ENCODE data around the gene PCDHB9.
"Not testable (repeated sequence)": the region's sequence is repeated elsewhere in the genome, so short reads cannot be mapped to it uniquely, and the experiment has no call there.

Gene PCDHB9

GRCh38 chr5:141189131-141189530 lies 2.2 kb downstream of the PCDHB9 start:
- not testable (repeated sequence) for DNase-seq

- DNase-seq: peak; percentile 38
Measured at GRCh38 chr5:141192110-141192725, 5.3 kb downstream of the PCDHB9 start, which contains the start of gene PCDHB10. PCDHB10 (plus strand) TSS chr5:141192353; CDS start chr5:141192553, 200 bp downstream.

- not testable (repeated sequence) for DNase-seq
Measured at GRCh38 chr5:141194332-141194731, 7.4 kb downstream of the PCDHB9 start.

DNA sequence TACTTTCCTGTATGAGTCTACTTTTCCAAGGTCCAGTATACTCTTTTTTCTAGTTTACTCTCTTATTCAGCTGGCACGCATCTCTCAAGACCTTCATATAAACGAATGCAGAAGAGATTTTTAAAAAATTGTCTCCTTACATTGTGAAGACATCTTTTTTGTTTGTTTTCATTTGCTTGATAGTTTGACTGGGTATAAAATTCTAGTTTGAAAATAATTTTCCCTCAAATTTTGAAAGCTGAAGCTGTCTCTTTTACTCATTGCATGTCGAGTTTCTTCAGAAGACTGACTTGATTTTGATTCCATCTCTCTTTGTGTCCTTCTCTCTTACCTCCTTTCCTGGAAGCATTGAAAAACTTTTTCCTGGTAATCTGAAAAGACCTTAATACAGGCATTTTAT lies 9.4 kb downstream of the PCDHB9 start:
- no peak for DNase-seq

DNA sequence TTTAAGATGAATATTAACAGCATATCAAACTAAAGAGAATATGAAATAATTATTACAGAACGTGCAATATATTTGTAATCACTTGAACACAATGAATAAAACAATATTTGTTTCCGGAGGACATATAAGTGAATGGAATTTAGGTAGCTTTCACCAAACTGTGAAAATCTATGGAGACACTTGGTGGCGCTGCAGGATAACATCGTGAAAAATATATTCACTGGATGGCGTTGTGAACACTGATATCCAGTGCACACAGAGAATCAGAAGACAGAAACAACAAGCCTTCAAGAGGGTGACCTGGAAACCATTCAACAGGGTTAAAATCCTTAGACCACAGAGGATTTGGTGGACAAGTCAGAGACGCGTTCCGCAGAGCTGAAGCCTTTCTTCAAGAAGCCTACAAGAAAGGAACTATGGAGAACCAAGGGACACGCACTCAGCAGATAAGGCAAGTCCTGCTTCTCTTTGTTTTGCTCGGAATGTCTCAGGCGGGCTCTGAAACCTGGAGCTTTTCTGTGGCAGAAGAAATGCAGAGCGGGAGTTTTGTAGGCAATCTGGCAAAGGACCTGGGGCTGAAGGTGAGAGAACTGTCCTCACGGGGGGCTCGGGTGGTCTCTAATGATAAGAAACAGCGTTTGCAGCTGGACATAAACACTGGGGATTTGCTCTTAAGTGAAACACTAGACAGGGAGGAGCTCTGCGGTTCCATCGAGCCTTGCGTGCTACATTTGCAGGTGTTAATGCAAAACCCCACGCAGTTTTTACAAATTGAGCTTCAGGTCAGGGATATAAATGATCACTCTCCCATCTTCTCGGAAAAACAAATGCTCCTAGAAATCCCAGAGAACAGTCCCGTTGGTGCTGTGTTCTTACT lies 12.6 kb downstream of the PCDHB9 start, which contains the start of gene PCDHB11:
Gene PCDHB11 (plus strand): TSS at position 269 of the 877 bp plus-strand sequence. CDS start 148 bp downstream, at position 417.
- peak; percentile 3 for DNase-seq

DNA sequence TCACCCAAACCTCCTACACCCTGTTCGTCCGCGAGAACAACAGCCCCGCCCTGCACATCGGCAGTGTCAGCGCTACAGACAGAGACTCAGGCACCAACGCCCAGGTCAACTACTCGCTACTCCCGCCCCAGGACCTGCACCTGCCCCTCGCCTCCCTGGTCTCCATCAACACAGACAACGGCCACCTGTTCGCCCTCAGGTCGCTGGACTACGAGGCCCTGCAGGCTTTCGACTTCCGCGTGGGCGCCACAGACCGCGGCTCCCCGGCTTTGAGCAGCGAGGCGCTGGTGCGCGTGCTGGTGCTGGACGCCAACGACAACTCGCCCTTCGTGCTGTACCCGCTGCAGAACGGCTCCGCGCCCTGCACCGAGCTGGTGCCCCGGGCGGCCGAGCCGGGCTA lies 14.2 kb downstream of the PCDHB9 start:
- DNase-seq: not testable (repeated sequence)

DNA sequence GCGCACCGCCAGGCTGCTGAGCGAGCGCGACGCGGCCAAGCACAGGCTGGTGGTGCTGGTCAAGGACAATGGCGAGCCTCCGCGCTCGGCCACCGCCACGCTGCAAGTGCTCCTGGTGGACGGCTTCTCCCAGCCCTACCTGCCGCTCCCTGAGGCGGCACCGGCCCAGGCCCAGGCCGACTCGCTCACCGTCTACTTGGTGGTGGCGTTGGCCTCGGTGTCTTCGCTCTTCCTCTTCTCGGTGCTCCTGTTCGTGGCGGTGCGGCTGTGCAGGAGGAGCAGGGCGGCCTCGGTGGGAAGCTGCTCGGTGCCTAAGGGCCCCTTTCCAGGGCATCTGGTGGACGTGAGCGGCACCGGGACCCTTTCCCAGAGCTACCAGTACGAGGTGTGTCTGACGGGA lies 14.7 kb downstream of the PCDHB9 start:
- DNase-seq: not testable (repeated sequence)

- peak; percentile 21 for DNase-seq
Measured at GRCh38 chr5:141208478-141208877, 21.5 kb downstream of the PCDHB9 start, which contains the start of gene PCDHB12. PCDHB12 (plus strand) TSS chr5:141208719; CDS start chr5:141208908, 189 bp downstream.

DNA sequence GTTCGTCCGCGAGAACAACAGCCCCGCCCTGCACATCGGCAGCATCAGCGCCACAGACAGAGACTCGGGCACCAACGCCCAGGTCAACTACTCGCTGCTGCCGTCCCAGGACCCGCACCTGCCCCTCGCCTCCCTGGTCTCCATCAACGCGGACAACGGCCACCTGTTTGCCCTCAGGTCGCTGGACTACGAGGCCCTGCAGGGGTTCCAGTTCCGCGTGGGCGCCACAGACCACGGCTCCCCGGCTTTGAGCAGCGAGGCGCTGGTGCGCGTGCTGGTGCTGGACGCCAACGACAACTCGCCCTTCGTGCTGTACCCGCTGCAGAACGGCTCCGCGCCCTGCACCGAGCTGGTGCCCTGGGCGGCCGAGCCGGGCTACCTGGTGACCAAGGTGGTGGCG lies 23.3 kb downstream of the PCDHB9 start:
- not testable (repeated sequence) for DNase-seq

DNA sequence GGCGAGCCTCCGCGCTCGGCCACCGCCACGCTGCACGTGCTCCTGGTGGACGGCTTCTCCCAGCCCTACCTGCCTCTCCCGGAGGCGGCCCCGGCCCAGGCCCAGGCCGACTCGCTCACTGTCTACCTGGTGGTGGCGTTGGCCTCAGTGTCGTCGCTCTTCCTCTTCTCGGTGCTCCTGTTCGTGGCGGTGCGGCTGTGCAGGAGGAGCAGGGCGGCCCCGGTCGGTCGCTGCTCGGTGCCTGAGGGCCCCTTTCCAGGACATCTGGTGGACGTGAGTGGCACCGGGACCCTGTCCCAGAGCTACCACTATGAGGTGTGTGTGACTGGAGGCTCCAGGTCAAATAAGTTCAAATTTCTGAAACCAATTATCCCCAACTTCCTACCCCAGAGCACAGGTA lies 23.9 kb downstream of the PCDHB9 start:
- not testable (repeated sequence) for DNase-seq

GRCh38 chr5:141213656-141214339 lies 26.8 kb downstream of the PCDHB9 start, which contains the start of gene PCDHB13:
PCDHB13 (plus strand) TSS chr5:141213919; CDS start chr5:141214124, 205 bp downstream.
- DNase-seq: peak; percentile 64

GRCh38 chr5:141214583-141214982 lies 27.6 kb downstream of the PCDHB9 start:
- DNase-seq: not testable (repeated sequence)

DNA sequence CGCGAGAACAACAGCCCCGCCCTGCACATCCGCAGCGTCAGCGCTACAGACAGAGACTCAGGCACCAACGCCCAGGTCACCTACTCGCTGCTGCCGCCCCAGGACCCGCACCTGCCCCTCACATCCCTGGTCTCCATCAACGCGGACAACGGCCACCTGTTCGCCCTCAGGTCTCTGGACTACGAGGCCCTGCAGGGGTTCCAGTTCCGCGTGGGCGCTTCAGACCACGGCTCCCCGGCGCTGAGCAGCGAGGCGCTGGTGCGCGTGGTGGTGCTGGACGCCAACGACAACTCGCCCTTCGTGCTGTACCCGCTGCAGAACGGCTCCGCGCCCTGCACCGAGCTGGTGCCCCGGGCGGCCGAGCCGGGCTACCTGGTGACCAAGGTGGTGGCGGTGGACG lies 28.5 kb downstream of the PCDHB9 start:
- DNase-seq: not testable (repeated sequence)

DNA sequence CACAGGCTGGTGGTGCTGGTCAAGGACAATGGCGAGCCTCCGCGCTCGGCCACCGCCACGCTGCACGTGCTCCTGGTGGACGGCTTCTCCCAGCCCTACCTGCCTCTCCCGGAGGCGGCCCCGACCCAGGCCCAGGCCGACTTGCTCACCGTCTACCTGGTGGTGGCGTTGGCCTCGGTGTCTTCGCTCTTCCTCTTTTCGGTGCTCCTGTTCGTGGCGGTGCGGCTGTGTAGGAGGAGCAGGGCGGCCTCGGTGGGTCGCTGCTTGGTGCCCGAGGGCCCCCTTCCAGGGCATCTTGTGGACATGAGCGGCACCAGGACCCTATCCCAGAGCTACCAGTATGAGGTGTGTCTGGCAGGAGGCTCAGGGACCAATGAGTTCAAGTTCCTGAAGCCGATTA lies 29.1 kb downstream of the PCDHB9 start:
- DNase-seq: not testable (repeated sequence)

DNA sequence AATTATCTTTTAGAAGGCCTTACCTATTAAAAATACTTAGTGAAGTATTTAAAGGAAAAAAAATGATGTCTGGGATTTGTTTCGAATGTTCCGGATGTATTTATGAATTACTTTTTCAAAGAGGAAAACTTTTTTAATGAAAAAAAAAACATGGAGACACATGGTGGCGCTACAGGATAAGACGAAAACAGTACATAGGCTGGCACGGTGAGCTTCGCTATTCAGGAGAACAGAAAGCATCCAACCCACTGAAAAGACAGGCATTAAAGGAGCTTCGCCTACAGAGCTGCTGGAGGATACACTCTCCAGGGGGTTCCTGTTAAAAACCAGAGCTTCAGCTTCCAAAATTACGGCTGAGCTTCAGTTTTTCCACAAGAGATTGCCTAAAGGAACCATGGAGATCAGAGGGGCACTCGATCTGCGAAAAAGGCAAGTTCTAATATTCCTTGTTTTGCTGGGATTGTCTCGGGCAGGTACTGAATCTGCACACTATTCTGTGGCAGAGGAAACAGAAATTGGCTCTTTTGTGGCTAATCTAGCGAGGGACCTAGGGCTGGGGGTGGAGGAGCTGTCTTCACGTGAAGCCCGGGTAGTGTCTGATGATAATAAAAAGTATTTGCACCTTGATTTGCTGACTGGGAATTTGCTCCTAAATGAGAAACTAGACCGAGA lies 36.3 kb downstream of the PCDHB9 start, which contains the start of gene PCDHB14:
Gene PCDHB14 (plus strand): TSS at position 232 of the 672 bp plus-strand sequence. CDS start 163 bp downstream, at position 395.
- DNase-seq: peak; percentile 60

DNA sequence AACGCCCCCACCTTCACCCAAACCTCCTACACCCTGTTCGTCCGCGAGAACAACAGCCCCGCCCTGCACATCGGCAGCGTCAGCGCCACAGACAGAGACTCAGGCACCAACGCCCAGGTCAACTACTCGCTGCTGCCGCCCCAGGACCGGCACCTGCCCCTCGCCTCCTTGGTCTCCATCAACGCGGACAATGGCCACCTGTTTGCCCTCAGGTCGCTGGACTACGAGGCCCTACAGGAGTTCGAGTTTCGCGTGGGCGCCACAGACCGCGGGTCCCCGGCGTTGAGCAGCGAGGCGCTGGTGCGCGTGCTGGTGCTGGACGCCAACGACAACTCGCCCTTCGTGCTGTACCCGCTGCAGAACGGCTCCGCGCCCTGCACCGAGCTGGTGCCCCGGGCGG lies 37.9 kb downstream of the PCDHB9 start:
- DNase-seq: not testable (repeated sequence)

- not testable (repeated sequence) for DNase-seq
Measured at GRCh38 chr5:141225421-141225820, 38.5 kb downstream of the PCDHB9 start.

DNA sequence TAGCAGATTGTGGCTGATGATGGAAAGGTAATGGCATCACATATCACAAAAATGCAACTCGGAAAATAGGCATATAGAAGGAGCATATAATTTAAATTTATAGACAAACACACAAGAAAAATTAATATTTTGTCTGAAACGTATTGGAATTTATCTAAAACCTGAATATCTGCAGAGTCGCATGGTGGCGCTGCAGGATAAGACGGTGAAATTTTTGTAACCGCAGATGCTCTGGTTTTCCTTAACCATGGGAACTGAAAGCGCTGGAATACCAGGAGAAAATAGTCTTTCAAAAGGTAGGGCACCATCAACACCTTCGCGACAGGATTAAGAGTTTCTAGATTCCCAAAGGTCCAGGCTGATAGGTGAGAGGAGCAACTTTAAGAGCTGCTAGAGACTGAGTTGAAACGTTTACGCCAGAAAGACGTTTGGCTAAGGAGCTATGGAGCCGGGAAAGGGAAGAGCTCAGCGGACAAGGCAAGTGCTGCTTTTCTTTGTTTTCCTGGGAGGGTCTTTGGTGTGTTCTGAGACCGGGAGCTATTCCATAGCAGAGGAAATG lies 47.2 kb downstream of the PCDHB9 start:
- peak; percentile 28 for DNase-seq

DNA sequence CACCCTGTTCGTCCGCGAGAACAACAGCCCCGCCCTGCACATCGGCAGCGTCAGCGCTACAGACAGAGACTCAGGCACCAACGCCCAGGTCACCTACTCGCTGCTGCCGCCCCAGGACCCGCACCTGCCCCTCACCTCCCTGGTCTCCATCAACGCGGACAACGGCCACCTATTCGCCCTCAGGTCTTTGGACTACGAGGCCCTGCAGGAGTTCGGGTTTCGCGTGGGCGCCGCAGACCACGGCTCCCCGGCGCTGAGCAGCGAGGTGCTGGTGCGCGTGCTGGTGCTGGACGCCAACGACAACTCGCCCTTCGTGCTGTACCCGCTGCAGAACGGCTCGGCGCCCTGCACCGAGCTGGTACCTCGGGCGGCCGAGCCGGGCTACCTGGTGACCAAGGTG lies 49.0 kb downstream of the PCDHB9 start:
- not testable (repeated sequence) for DNase-seq

- no peak for DNase-seq
Measured at GRCh38 chr5:141236516-141237313, 49.8 kb downstream of the PCDHB9 start.

All from EL (cell line).